SK-N-MC (cell line): Measurements from ENCODE around the gene HOXC12.

Source experiments
- EZH2 ChIP-seq: fragments of 200-600 bp; sonication (generic); IDR thresholded peaks from one replicate; pipeline ENCODE4 v1.6.1; 2017; ENCODE audit warnings: antibody characterized with exemption
- POLR2AphosphoS5 ChIP-seq: IDR thresholded peaks from 2 replicates; pipeline ENCODE4 v1.6.1; 2012; ENCODE audit warnings: mild to moderate bottlenecking, low read depth, low read length, borderline replicate concordance

- TF ChIP-seq POLR2AphosphoS5 (no peak), EZH2 (no peak)
Measured at GRCh38 chr12:53931844-53932581, 22.7 kb upstream of the HOXC12 start.
